ENCODE data around the gene GBP3.
"Not testable (repeated sequence)": the region's sequence is repeated elsewhere in the genome, so short reads cannot be mapped to it uniquely, and the experiment has no call there.

The GBP3 gene

GRCh38 chr1:88980870-88981269 lies 41.8 kb downstream of the GBP3 start:
- no peak for FAIRE-seq
- no peak for DNase-seq (ENCODE audit: insufficient read length, low spot score)

- DNase-seq (ENCODE audit: insufficient read length, low spot score), result no peak
- no peak for FAIRE-seq
Observed at GRCh38 chr1:88979749-88980116, 42.9 kb downstream of the GBP3 start.

GRCh38 chr1:88979054-88979748 lies 43.5 kb downstream of the GBP3 start:
- no peak for FAIRE-seq
- no peak for DNase-seq (ENCODE audit: insufficient read length, low spot score)

GRCh38 chr1:88976235-88976634 lies 46.4 kb downstream of the GBP3 start:
- DNase-seq (ENCODE audit: insufficient read length, low spot score) (no peak), FAIRE-seq (no peak)

GRCh38 chr1:88974616-88975172 lies 48.0 kb downstream of the GBP3 start:
- not testable (repeated sequence) for FAIRE-seq; DNase-seq (ENCODE audit: insufficient read length, low spot score)

GRCh38 chr1:88973520-88974137 lies 49.0 kb downstream of the GBP3 start:
- FAIRE-seq (no peak), DNase-seq (ENCODE audit: insufficient read length, low spot score) (no peak)

GRCh38 chr1:88961647-88962275 lies 60.9 kb downstream of the GBP3 start:
- FAIRE-seq, result no peak
- DNase-seq (ENCODE audit: insufficient read length, low spot score), result no peak

GRCh38 chr1:88961081-88961480 lies 61.6 kb downstream of the GBP3 start:
- FAIRE-seq (no peak), DNase-seq (ENCODE audit: insufficient read length, low spot score) (no peak)

All from HTR-8/SVneo (cell line).